ENCODE data around the gene PI4K2B. TPM values are rescaled to one million over a fixed set of nuclear protein-coding genes. Genes with fewer than 3 reads are reported as not detected.
A peak's percentile ranks its signal among the peaks of the same experiment; 100 is the strongest.
"Not testable (repeated sequence)": the region's sequence is repeated elsewhere in the genome, so short reads cannot be mapped to it uniquely, and the experiment has no call there.

PI4K2B gene
- total RNA-seq, 4 donors from 2014 or later = 17.2 to 85.0 (median 28.7) TPM

DNA sequence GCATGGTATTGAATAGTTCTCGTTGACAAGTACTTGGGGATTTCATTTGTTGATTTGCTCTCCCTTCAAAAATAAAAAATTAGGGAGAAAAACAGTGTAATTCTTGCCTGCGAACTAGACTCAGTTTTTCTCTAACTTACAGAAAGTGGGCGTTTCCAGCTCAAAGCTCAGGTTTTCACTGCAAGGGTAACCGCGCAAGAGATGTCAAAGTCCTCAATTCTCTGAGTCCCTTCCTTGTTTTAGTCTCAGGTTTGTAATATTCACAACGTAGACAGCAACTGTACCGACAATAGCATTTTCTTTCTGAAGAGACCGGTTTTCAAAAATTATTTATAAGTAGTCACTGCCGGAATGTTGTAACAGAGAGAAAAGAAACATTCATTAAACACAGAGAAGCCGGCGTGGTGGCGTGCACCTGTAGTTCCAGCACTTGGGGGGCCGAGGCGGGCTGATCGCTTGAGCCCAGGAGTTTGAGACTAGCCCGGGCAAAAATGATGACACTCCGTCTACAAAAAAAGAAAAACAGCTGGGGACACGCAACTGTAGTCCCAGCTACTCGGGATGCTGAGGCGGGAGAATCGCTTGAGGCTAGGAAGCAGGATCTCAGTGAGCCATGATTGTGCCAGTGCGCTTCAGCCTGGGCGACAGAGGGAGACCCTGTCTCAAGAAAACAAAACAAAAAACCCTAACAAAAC, 79.5 kb downstream of the PI4K2B start:
- TF ChIP-seq POLR2AphosphoS5 (IDR thresholded peaks at IDR 0.05) (no peak), POLR2A (IDR thresholded peaks at IDR 0.05) (no peak), EP300 (IDR thresholded peaks at IDR 0.05; ENCODE audit: low read depth) (no peak)
- TF ChIP-seq, protein P1, sequence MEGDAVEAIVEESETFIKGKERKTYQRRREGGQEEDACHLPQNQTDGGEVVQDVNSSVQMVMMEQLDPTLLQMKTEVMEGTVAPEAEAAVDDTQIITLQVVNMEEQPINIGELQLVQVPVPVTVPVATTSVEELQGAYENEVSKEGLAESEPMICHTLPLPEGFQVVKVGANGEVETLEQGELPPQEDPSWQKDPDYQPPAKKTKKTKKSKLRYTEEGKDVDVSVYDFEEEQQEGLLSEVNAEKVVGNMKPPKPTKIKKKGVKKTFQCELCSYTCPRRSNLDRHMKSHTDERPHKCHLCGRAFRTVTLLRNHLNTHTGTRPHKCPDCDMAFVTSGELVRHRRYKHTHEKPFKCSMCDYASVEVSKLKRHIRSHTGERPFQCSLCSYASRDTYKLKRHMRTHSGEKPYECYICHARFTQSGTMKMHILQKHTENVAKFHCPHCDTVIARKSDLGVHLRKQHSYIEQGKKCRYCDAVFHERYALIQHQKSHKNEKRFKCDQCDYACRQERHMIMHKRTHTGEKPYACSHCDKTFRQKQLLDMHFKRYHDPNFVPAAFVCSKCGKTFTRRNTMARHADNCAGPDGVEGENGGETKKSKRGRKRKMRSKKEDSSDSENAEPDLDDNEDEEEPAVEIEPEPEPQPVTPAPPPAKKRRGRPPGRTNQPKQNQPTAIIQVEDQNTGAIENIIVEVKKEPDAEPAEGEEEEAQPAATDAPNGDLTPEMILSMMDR (IDR thresholded peaks at IDR 0.05) = no peak
- H3K27me3 ChIP-seq = no peaks in the 10 kb centered on the region
- peaks cover 6 to 13% (median 8%) of the 10 kb centered on the region in 4 donors for H3K4me1 ChIP-seq
- in situ Hi-C loops (cut with MboI; ENCODE audit: low pct_ligation_motif_present in 1 of 4, low pct_unique_long_range_greater_than_20kb in 1 of 4, low sequenced_read_pairs in 3 of 4) = loop anchor here in 1 of 4 donors (25.0 kb wide), 1 partner anchor 101 kb away; no protein-coding TSS in a partner anchor
- no peaks in the 10 kb centered on the region for H3K36me3 ChIP-seq
- WGBS, 2 donors (ENCODE audit: low coverage in 1 of 2) = 20 to 28% methylated on average over 14 to 23 of the region's 23 CpGs
- H3K4me3 ChIP-seq = peak overlapping the region; percentile 33 to 84 (median 66)
- intact Hi-C loops (cut with DNase I; ENCODE audit: low total_unique reads) = no loop called here
- H3K27ac ChIP-seq = peak overlapping the region; percentile 77 to 90 (median 84)
- DNase-seq = no peak
- H3K9me3 ChIP-seq = no peaks in the 10 kb centered on the region

DNA sequence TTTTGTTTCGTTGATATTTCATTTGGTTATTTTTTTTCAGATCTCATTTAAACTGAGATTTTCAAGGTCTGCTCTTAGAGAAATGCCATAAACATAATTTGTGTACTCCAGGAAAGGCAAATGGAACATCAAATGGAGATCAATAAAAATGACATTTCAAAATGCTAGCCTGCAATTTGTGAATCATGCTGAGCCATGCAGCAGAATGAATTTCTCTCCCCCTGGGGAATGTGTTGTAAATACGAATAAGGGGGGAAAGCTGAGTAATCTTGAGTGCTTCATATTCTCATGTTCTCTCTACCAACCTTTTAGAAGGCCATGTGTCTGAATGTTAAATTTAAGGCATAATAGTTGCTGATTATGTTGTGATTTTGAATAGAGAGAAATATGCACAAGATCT, 86.5 kb downstream of the PI4K2B start:
- TF ChIP-seq POLR2AphosphoS5 (IDR thresholded peaks at IDR 0.05) (no peak), EP300 (IDR thresholded peaks at IDR 0.05; ENCODE audit: low read depth) (no peak), POLR2A (IDR thresholded peaks at IDR 0.05) (no peak)
- TF ChIP-seq, protein P1 (IDR thresholded peaks at IDR 0.05) = no peak
- H3K36me3 ChIP-seq = no peaks in the 10 kb centered on the region
- no peaks in the 10 kb centered on the region for H3K4me1 ChIP-seq
- no peaks in the 10 kb centered on the region for H3K27me3 ChIP-seq
- in situ Hi-C loops (cut with MboI; ENCODE audit: low pct_ligation_motif_present in 1 of 4, low pct_unique_long_range_greater_than_20kb in 1 of 4, low sequenced_read_pairs in 3 of 4) (loop anchor here in 1 of 4 donors (25.0 kb wide), 1 partner anchor 108 kb away; no protein-coding TSS in a partner anchor), intact Hi-C loops (cut with DNase I; ENCODE audit: low total_unique reads) (no loop called here)
- DNase-seq = no peak
- no peaks in the 10 kb centered on the region for H3K9me3 ChIP-seq
- WGBS, 2 donors (ENCODE audit: low coverage in 1 of 2) = 82 to 83% methylated on average over 2 of the region's 2 CpGs
- no peak overlapping the region for H3K27ac ChIP-seq
- no peak overlapping the region for H3K4me3 ChIP-seq

GRCh38 chr4:25320773-25321172, 86.9 kb downstream of the PI4K2B start:
- Histone ChIP-seq H3K27ac (no peak overlapping the region), H3K4me1 (no peaks in the 10 kb centered on the region), H3K4me3 (no peak overlapping the region), H3K36me3 (no peaks in the 10 kb centered on the region), H3K27me3 (no peaks in the 10 kb centered on the region), H3K9me3 (no peaks in the 10 kb centered on the region)
- no peak for DNase-seq
- intact Hi-C loops (cut with DNase I; ENCODE audit: low total_unique reads) (no loop called here), in situ Hi-C loops (cut with MboI; ENCODE audit: low pct_ligation_motif_present in 1 of 4, low pct_unique_long_range_greater_than_20kb in 1 of 4, low sequenced_read_pairs in 3 of 4) (loop anchor here in 1 of 4 donors (25.0 kb wide), 1 partner anchor 108 kb away; no protein-coding TSS in a partner anchor)
- 67 to 69% methylated on average over 1 of the region's 1 CpG for WGBS, 2 donors (ENCODE audit: low coverage in 1 of 2)
- no peak for TF ChIP-seq POLR2AphosphoS5 (IDR thresholded peaks at IDR 0.05)

- DNase-seq = no peak
- H3K9me3 ChIP-seq = no peaks in the 10 kb centered on the region
- in situ Hi-C loops (cut with MboI; ENCODE audit: low pct_ligation_motif_present in 1 of 4, low pct_unique_long_range_greater_than_20kb in 1 of 4, low sequenced_read_pairs in 3 of 4) = loop anchor here in 1 of 4 donors (25.0 kb wide), 1 partner anchor 109 kb away; no protein-coding TSS in a partner anchor
- intact Hi-C loops (cut with DNase I; ENCODE audit: low total_unique reads) = no loop called here
- H3K4me1 ChIP-seq = no peaks in the 10 kb centered on the region
- H3K27ac ChIP-seq = no peak overlapping the region
- H3K27me3 ChIP-seq = no peaks in the 10 kb centered on the region
- H3K36me3 ChIP-seq = no peaks in the 10 kb centered on the region
- no peak for TF ChIP-seq POLR2A (IDR thresholded peaks at IDR 0.05)
- no peak for TF ChIP-seq EP300 (IDR thresholded peaks at IDR 0.05; ENCODE audit: low read depth)
- TF ChIP-seq, protein P1 (IDR thresholded peaks at IDR 0.05) = no peak
- no peak for TF ChIP-seq POLR2AphosphoS5 (IDR thresholded peaks at IDR 0.05)
- no peak overlapping the region for H3K4me3 ChIP-seq
- WGBS, 2 donors (ENCODE audit: low coverage in 1 of 2) = 87 to 100% methylated on average over 1 to 3 of the region's 3 CpGs
Observed at GRCh38 chr4:25321703-25322102, 87.9 kb downstream of the PI4K2B start.

DNA sequence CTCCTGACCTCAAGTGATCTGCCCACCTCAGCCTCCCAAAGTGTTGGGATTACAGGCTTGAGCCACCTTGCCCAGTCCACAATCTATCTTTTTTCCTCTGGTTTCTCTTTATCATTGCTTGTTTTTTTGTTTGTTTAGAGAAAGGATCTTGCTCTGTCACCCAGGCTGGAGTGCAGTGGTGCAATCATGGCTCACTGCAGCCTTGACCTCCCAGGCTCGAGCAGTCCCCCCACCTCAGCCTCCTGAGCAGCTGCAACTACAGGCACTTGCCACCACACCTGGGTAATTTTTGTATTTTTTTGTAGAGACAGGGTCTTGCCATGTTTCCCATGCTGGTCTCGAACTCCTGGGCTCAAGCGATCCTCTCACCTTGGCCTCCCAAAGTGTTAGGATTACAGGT, 94.6 kb downstream of the PI4K2B start:
- H3K36me3 ChIP-seq; in situ Hi-C loops (cut with MboI; ENCODE audit: low pct_ligation_motif_present in 1 of 4, low pct_unique_long_range_greater_than_20kb in 1 of 4, low sequenced_read_pairs in 3 of 4): not testable (repeated sequence)

More for the DNA sequence above, 94.6 kb downstream of the PI4K2B start:
- H3K9me3 ChIP-seq; H3K4me1 ChIP-seq; H3K27me3 ChIP-seq; DNase-seq; H3K4me3 ChIP-seq; H3K27ac ChIP-seq; intact Hi-C loops (cut with DNase I; ENCODE audit: low total_unique reads): not testable (repeated sequence)
- WGBS, 2 donors (ENCODE audit: low coverage in 1 of 2) = 98% methylated on average over 3 of the region's 3 CpGs; no CpG with 5 or more reads in 1 of the 2 donors

Small RNA genes within 50 kb of the gene (small RNA-seq; reads per million reads assigned to genes)
- 0 reads per million in 4 donors for gene RF00004

Other genes with a start within 250 kb of the PI4K2B start
- gene LGI2, start 203.1 kb upstream of the PI4K2B start, total RNA-seq = under 1 TPM in 3 of 4 donors, not detected in 1; 0.32 to 0.75 (median 0.41) TPM
- 10 to 100 TPM in 3 of 4 donors, 1 to 10 TPM in 1; 4.6 to 19.2 (median 16.5) TPM for gene SEPSECS, start 73.6 kb upstream of the PI4K2B start, total RNA-seq
- gene ZCCHC4, start 78.7 kb downstream of the PI4K2B start, total RNA-seq = 10 to 100 TPM; 11.2 to 21.7 (median 14.3) TPM
- gene ANAPC4, start 143.2 kb downstream of the PI4K2B start, total RNA-seq = 10 to 100 TPM; 27.7 to 48.0 (median 36.4) TPM

All from transverse colon (tissue), 4 donors.